AG04449 (cell line): ENCODE data around the gene NTHL1.

ENCODE experiments used
- CTCF ChIA-PET: fragments of 350-600 bp; formaldehyde crosslinking; extraction: SDS; loops from one replicate; lab custom pipeline; 2021; ENCODE audit warnings: antibody characterized with exemption; lab: Yijun Ruan, JAX
- POLR2A ChIA-PET: fragments of 400-600, 350-600 bp; formaldehyde crosslinking; extraction: SDS; loops from one replicate; lab custom pipeline; 2020; ENCODE audit warnings: antibody characterized with exemption, inconsistent platforms; lab: Yijun Ruan, JAX
- DNase-seq: peaks from one replicate; pipeline ENCODE4 v3.0.0-alpha.2; 2010; ENCODE audit warnings: low read depth, low spot score
- H3K4me3 ChIP-seq: 2 replicates; pipeline ENCODE4 v1.5.1; 2011; ENCODE audit warnings: low read depth, mild to moderate bottlenecking, control low read depth, low read length
- TF ChIP-seq, protein P1 (sequence below): IDR thresholded peaks from one replicate; pipeline ENCODE4 v1.5.1; 2011; ENCODE audit warnings: mild to moderate bottlenecking, moderate library complexity, low read length, control low read depth, inconsistent platforms; ENCODE audit not compliant: insufficient read depth; ENCODE audit errors: missing control alignments

The NTHL1 gene

DNA sequence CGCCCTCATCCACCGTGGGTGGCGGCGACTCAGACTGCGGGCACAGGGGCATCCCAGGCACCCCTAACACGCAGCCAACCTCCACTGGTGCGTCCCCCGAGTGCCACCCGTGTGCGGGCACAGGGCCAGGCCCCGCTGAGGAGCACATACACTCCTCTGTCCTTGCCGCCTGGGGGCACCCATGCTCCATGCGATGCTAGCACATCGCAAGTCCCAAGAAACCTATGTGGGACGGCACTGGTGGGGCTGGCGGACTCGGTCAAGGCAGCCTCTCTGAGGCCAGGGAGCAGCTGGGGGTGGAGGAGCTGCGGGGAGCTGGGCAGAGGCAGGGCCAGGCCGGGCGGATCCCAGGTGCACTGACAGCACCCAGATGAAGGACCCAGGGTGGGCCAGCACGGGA, 42.0 kb downstream of the NTHL1 start:
- TF ChIP-seq, protein P1, sequence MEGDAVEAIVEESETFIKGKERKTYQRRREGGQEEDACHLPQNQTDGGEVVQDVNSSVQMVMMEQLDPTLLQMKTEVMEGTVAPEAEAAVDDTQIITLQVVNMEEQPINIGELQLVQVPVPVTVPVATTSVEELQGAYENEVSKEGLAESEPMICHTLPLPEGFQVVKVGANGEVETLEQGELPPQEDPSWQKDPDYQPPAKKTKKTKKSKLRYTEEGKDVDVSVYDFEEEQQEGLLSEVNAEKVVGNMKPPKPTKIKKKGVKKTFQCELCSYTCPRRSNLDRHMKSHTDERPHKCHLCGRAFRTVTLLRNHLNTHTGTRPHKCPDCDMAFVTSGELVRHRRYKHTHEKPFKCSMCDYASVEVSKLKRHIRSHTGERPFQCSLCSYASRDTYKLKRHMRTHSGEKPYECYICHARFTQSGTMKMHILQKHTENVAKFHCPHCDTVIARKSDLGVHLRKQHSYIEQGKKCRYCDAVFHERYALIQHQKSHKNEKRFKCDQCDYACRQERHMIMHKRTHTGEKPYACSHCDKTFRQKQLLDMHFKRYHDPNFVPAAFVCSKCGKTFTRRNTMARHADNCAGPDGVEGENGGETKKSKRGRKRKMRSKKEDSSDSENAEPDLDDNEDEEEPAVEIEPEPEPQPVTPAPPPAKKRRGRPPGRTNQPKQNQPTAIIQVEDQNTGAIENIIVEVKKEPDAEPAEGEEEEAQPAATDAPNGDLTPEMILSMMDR: no peak
- POLR2A ChIA-PET: interaction anchor here (2.2 kb wide), 1 partner anchor 150 kb away, joined by 6 read pairs; the partner anchor contains the start of gene TRAF7

DNA sequence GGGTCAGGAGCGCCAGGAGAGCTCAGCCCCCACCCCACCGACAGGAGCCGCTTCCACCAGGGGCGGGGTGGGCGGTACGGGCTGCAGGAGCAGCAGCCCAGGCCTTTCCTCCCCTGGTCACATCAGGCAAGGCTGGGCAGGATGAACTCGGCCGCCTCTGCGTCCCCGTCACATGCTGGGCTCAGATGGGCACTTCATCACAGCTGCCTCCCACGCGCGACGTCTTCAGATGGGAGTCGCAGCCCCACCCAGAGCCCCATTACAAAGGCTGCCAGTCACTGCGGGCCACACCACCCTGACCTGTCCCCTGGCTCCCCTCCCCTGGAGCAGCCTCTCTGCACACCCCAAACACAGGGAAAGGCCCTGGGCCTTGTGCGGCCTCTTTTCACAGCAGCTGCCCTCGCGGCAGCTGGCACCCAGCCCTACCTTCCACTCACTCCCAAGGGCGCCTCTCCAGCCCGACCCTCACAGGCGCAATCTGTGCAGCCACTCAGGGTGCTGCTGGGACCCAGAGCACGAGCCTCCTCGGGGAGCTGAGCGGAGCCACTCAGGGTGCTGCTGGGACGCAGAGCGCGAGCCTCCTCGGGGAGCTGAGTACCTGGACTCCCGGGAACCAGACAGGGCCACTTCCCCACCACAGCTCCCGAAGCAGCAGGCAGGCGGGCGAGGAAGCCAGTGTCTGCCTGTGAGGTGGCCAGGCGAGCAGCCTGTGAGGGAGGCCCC, 42.7 kb downstream of the NTHL1 start:
- ChIA-PET POLR2A (interaction anchor here (2.2 kb wide), 1 partner anchor 150 kb away, joined by 6 read pairs; the partner anchor contains the start of gene TRAF7), CTCF (interaction anchor here (0.8 to 10.6 kb wide), 13 partner anchors 8 to 247 kb away, joined by 3 to 176 read pairs (median 8); partner anchors contain the start of genes ECI1, GFER, NOXO1 and NTHL1)
- DNase-seq: no peak
- TF ChIP-seq, protein P1: no peak
- H3K4me3 ChIP-seq: no peak overlapping the region

More for the DNA sequence above, 42.0 kb downstream of the NTHL1 start:
- CTCF ChIA-PET: interaction anchor here (1.0 to 10.6 kb wide), 3 partner anchors 15 to 134 kb away, joined by 3 to 176 read pairs (median 163); partner anchors contain the start of genes GFER, NOXO1, PKD1 and SYNGR3
- no peak overlapping the region for H3K4me3 ChIP-seq
- no peak for DNase-seq

DNA sequence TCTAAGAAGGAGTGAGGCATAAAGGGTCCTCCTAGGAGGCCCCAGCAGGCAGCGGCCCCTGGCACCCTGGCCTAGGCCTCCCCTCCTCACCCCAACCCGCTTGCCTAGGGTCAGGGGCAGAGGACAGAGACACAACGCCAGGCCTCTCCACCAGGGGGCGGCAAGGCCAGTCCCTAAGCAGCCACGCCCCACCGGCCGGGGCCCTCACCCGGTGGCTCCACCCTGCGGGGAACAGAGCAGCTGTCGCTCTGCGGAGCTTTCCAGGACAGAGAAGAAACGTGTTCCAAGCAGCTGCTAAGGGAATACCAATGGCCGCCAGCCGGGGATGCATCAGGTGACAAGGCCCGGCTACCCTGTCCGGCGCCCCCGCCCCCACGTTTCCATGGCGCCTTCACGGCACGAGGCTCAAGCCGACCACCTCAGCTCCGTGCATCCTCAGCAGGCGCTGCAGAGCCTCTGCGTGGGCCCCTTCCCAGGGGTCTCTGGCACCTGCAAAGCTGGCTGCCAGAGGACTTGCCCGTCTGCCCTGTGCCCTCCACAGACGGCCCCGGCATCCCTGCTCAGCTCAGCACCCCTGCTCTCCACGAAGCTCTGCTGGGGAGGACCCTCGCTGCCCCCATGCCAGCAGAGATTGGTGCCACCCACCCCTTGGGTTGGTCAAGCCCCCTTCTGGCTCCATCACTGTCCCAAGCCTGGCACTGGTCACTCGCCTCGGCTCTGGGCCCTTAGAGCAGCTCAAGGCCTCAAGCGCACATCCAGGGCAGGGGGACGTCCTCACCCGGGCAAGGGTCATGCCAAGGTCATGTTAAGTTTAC, 43.6 kb downstream of the NTHL1 start:
- POLR2A ChIA-PET: interaction anchor here (0.6 to 2.2 kb wide), 3 partner anchors 39 to 151 kb away, joined by 3 to 6 read pairs (median 3); partner anchors contain the start of genes RPS2 and TRAF7
- DNase-seq: no peak
- peak overlapping the region; percentile 6; the same call in 1 of the 2 replicates for H3K4me3 ChIP-seq
- TF ChIP-seq, protein P1: peak; percentile 97
- CTCF ChIA-PET: interaction anchor here (0.7 to 10.6 kb wide), 22 partner anchors 9 to 247 kb away, joined by 3 to 176 read pairs (median 4); partner anchors contain the start of genes ECI1, GFER, NOXO1 and NTHL1

DNA sequence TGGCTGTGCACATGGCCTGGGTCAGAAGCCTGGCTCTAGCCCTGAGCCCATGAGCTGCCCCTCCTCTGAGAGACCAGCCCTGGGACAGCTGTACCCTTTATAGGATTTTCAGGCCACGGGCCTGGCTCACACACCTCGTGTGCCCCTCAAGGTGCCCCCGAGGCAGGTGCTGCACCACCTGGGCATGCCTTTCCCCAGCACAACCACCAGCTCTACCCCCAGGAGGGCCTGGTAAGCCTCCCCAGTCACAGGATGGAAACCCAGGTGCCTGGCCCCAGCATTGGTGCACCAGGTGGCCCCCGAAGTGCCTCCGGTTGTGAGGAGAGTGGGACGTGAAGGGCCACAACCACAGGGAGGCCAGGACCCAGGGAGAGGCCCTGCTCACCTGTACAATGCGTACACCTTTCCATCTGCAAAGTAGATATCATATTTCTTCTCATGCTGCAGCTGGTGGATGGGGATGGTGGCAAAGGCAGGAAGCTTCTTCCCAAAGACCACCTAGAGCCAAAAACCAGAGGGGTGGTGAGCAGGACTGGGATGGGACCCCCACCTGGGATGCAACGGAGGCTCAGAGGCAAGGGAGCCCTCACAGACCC, 44.3 kb downstream of the NTHL1 start:
- ChIA-PET CTCF (interaction anchor here (0.6 to 10.6 kb wide), 22 partner anchors 10 to 248 kb away, joined by 3 to 176 read pairs (median 4); partner anchors contain the start of genes ECI1, GFER, NOXO1 and NTHL1), POLR2A (interaction anchor here (0.6 to 2.2 kb wide), 3 partner anchors 39 to 152 kb away, joined by 3 to 6 read pairs (median 3); partner anchors contain the start of genes RPS2 and TRAF7)
- H3K4me3 ChIP-seq: no peak overlapping the region
- DNase-seq: no peak
- TF ChIP-seq, protein P1: no peak

DNA sequence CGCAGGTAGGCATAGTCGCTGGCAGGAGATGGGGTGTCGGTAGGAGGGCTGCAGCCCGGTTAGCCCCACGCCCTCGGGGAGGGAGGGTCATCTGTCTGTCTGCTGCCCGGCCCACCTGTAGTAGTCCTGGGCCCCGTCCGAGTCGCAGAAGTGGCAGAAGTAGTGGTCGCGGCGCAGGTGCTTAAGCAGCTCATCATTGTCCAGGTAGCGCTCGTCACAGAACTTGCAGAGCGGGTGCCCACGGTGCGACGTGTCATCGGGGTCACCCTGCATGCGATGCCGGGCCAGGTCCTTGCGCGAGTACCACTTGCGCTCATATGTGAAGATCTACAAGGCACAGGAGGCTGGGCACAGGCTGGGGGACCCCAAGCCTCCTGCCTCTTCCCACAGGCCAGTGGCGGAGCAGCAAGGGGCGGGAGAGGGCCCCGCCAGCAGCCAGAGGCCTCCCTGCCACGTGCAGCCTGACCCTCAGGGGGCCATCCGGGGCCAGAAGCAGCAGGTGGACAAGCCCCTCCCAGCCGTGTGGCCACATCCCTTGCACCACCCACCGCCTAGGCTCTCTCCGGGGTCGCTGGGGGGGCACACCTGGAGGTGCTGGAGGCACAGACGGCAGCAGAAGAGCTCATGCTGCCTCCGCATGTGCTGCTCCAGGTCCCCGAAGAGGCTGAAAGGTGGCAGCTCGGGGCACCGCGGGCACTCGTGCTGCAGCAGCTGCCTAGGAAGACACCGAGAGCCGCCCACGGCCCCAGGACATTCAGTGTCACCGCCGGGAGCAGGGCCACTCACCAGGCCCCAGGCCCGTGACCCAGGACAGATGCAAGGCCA, 45.0 kb downstream of the NTHL1 start:
- H3K4me3 ChIP-seq: no peak overlapping the region
- POLR2A ChIA-PET: no interaction called here
- CTCF ChIA-PET: interaction anchor here (0.6 to 10.6 kb wide), 19 partner anchors 10 to 248 kb away, joined by 3 to 176 read pairs (median 4); partner anchors contain the start of genes ECI1, GFER, NOXO1 and NTHL1
- DNase-seq: no peak
- TF ChIP-seq, protein P1: no peak
